Cardiac fibroblast (primary cell): ENCODE measurements around the gene NME7.

Experiments
- DNase-seq, 2 donors: peaks; one replicate each; pipeline versions ENCODE4 v3.0.0 to v3.0.0-alpha.2; 2010; ENCODE audit warnings: low read depth in 2 of 2
- H3K4me3 ChIP-seq, 2 donors: replicated peaks in 1 of 2; 1 replicate in 1 of 2; 2 replicates in 1 of 2; pipeline ENCODE4 v1.5.1; 2011; ENCODE audit warnings: low read depth in 2 of 2, low read length in 2 of 2, mild to moderate bottlenecking in 2 of 2, moderate library complexity in 1 of 2
- CTCF ChIP-seq: IDR thresholded peaks from one replicate; pipeline ENCODE4 v1.5.1; 2011; ENCODE audit warnings: low read depth, mild to moderate bottlenecking, low read length, inconsistent platforms

Gene NME7

DNA sequence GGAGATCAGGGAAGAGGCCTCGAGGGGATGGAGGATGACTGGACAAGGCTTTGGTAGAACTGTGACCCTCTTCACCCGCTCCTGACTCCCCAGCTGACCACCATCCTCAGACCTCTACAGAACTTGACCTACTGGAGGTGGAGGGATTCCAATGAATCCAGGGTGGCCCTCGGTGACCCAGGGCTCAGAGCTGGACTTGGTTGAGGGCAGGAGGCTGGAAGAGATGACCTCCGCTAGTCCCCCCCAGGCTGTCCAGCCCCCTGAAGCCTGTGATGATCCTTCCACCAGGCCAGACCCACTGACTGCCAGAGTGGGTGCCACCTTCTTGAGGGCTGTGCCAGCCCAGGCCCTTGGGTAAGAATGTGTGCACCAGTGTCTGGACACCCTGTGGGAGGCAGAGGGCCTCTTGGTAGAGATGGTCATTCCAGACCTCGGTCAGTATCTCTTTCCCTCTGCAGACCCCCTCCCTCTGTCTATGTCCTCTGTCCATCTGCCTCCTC is 216.2 kb downstream of the NME7 start:
- no peak overlapping the region for H3K4me3 ChIP-seq
- no peak for TF ChIP-seq CTCF

GRCh38 chr1:169150641-169151337 is 216.8 kb downstream of the NME7 start:
- DNase-seq, result no peak
- no peak overlapping the region for H3K4me3 ChIP-seq
- TF ChIP-seq CTCF, result no peak

More for the DNA sequence above, 216.2 kb downstream of the NME7 start:
- DNase-seq, result no peak

- TF ChIP-seq CTCF, result no peak
- H3K4me3 ChIP-seq, result no peak overlapping the region
- no peak for DNase-seq
These were observed 217.9 kb downstream of the NME7 start for GRCh38 chr1:169149555-169150286.

GRCh38 chr1:169148472-169149252 is 218.9 kb downstream of the NME7 start:
- H3K4me3 ChIP-seq, result no peak overlapping the region
- DNase-seq, result no peak
- TF ChIP-seq CTCF, result no peak

GRCh38 chr1:169146576-169147214 is 220.9 kb downstream of the NME7 start:
- DNase-seq, result no peak
- TF ChIP-seq CTCF, result no peak
- no peak overlapping the region for H3K4me3 ChIP-seq

DNA sequence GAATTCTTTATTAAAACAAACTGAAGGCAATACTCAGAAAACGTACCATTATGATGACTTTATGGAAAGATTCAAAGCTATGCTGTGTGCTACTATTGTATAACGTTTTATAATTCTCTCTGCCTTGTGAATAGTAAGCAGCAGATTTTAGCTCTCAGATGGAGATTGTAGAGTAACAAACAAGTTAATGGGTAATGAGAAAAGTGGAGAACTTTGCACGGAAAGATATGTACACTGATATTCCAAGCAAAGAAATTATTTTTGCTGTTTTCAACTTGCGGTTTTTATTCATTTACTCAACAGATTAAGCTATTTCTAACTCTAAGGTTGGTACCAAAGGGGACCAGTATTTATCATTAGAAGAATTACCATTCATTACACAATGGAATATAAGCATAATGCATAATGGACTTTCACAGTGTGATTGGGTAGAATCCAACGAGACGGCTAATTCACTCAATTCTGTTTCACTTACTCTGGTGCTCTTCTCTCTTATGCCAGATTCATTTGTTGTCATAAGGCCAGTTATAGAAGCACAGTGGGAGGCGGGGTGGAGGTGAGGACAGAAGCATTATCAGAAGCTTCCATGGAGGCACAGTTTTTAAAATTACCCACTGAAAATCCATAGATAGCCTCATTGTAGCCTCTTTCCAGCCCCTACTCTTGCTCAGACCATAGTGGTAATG is 222.5 kb downstream of the NME7 start:
- DNase-seq, result no peak
- H3K4me3 ChIP-seq, result no peak overlapping the region
- TF ChIP-seq CTCF, result no peak
